Left lung (tissue), 10 donors: ENCODE data around the gene TC2N. TPM values are rescaled to one million over a fixed set of nuclear protein-coding genes. Genes with fewer than 3 reads are reported as not detected.
"Not testable (repeated sequence)": the region's sequence is repeated elsewhere in the genome, so short reads cannot be mapped to it uniquely, and the experiment has no call there.

Experiments
- ATAC-seq: fragments of 200-7000 bp; cut with Tn5 transposase; one replicate; pipeline ENCODE4 v1.9.1; 2020; ENCODE audit warnings: moderate library complexity
- DNase-seq, 4 donors: peaks; one replicate each; pipeline ENCODE4 v3.0.0-alpha.2; 2013 to 2020
- H3K27ac ChIP-seq, 2 donors: fragments of 200-600 bp; sonication (generic) in 1 of 2; one replicate each; pipeline versions ENCODE4 v1.5.0 to v1.8.0; 2020 to 2021
- H3K27me3 ChIP-seq, 2 donors: fragments of 200-600 bp; sonication (generic) in 1 of 2; one replicate each; pipeline versions ENCODE4 v1.5.0 to v1.8.0; 2020 to 2021
- H3K36me3 ChIP-seq, 2 donors: fragments of 200-600 bp; sonication (generic) in 1 of 2; one replicate each; pipeline versions ENCODE4 v1.5.0 to v1.8.0; 2020 to 2021
- H3K4me1 ChIP-seq, 2 donors: fragments of 200-600 bp; one replicate each; pipeline ENCODE4 v1.8.0; 2021
- H3K4me3 ChIP-seq, 2 donors: fragments of 200-600 bp; sonication (generic) in 1 of 2; one replicate each; pipeline versions ENCODE4 v1.5.0 to v1.8.0; 2020 to 2021; ENCODE audit warnings: mild to moderate bottlenecking in 1 of 2
- H3K9me3 ChIP-seq, 2 donors: fragments of 200-600 bp; sonication (generic) in 1 of 2; one replicate each; pipeline versions ENCODE4 v1.5.0 to v1.8.0; 2020 to 2021
- CTCF ChIP-seq, 2 donors: fragments of 200-600 bp; sonication (generic) in 1 of 2; IDR thresholded peaks; one replicate each; pipeline versions ENCODE4 v1.5.0 to v1.8.0; 2021; ENCODE audit warnings: antibody characterized with exemption in 2 of 2
- intact Hi-C, 2 donors: fragments of 100-400 bp; cut with DNase I; formaldehyde crosslinking; loops; one replicate each; pipeline versions ENCODE4 v1.11.2 to v1.14.2; 2022
- polyA plus RNA-seq, 6 donors: library from polyadenylated mRNA; unstranded; fragments of 120-200 nt; gene quantifications; one replicate each; pipeline ENCODE4 v1.2.1, GENCODE V29; 2013; ENCODE audit not compliant: insufficient read length in 6 of 6
- total RNA-seq, 2 donors: library from RNA; stranded (reverse); fragmentation: NEBNext Ultra II Directional; extraction: Animal tissue kit (Norgen Biotek cat#: 25700); gene quantifications; one replicate each; pipeline ENCODE4 v1.2.1, GENCODE V29; 2021
- donor health status: DM: no; HTN: yes; CAD: no.
- donor health status: DM: no; HTN: no; CAD: no.

Gene TC2N
- total and polyA plus RNA-seq, 8 donors = 20.3 to 58.1 (median 29.7) TPM

DNA sequence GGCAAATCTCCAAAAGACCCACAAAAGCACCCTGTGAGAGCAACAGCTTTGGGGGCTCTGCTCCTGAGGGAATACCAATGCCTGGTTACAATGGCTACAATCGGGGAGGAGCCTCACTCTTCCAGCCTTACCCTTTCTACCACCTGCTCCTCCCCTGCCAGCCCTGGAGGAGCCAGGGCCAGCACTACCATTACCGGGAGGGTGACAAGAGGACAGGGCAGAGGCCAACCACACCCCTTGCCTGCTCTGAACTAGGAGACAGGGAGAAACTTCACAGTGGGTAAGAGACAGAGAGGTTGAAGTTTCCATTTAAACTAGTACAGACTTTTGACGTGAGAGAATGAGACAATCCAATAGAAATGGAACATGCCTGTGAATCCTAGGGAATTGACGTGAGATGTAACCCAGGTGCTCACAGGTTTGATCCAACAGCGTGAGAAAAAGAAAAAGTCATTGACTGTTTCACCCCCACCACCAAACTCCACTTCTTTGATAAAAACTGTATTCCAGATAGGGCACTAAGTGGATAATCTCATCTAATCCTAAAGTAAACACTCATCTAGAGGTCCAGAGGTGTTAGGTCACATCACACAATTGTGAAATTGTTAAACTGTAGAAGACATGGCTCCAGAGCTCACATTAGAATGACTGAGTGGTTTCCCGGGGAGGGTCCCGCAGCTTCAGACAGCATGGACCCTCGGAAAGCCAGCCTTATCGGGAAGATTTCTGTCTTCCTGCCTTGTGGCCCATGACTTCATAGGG lies 8.4 kb upstream of the TC2N start:
- no peak for DNase-seq
- intact Hi-C loops = no loop called here
- peak overlapping the region in 1 of 2 donors; percentile 21 for H3K27ac ChIP-seq
- H3K27me3 ChIP-seq = no peaks in the 10 kb centered on the region
- no peaks in the 10 kb centered on the region for H3K9me3 ChIP-seq
- no peak overlapping the region for H3K4me3 ChIP-seq
- H3K4me1 ChIP-seq = peaks cover 19 to 33% of the 10 kb centered on the region in 2 donors
- no peaks in the 10 kb centered on the region for H3K36me3 ChIP-seq
- TF ChIP-seq CTCF (IDR thresholded peaks at IDR 0.05) = no peak
- peak; percentile 25 for ATAC-seq

DNA sequence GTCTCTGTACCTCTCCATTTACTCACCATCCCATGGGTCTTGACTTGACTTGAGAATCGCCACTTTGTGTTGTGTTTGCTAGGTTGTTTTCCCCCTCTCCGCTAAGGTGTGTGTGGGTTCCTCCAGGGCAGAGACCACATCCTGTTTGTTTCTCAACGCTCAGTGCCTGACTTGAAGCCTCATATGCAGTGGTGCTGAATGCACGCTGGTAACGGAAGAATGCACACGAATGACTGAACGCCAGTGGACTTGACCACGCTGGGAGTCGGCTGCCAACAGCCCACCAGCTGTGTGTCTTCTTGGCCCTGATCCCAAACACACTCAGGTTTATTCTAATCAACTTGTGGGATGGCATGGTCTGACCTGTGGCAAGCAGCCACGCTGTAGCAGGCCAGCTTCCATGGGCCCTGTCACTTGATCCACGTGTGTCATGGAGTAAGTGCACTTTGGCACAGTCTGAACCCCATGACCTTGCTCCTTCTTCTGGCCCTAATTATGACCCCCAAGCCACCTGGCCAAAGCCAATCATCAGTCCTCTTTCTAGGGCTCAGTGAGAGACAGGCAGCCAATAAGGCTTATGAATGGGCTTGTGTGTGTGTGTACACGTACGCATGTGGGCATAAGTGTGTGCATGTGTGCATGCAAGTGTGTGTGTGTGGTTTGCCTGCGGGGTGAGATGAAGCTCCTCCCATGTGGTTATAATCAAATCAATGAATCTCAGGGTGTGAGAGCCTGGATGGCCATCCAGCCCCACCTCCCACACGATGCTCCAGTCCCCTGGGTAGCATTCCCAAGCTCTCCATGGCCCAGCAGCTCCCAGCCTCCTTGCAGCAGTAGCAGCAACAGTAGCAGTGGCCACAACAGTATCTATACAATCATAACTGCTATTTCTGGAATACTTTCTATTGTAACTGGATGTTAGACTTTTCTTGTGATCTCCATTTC lies 6.4 kb upstream of the TC2N start:
- peaks cover 24 to 43% of the 10 kb centered on the region in 2 donors for H3K4me1 ChIP-seq
- ATAC-seq = no peak
- intact Hi-C loops = no loop called here

GRCh38 chr14:91872517-91873470 lies 5.5 kb upstream of the TC2N start:
- peak; percentile 46 to 80 (median 76) for DNase-seq
- Histone ChIP-seq H3K9me3 (no peaks in the 10 kb centered on the region), H3K4me3 (no peak overlapping the region), H3K4me1 (peaks cover 24 to 43% of the 10 kb centered on the region in 2 donors), H3K36me3 (peaks cover 0 to 5% of the 10 kb centered on the region in 2 donors), H3K27ac (peak overlapping the region; percentile 67 to 68), H3K27me3 (no peaks in the 10 kb centered on the region)
- peak; percentile 84 for ATAC-seq
- intact Hi-C loops = no loop called here
- no peak for TF ChIP-seq CTCF (IDR thresholded peaks at IDR 0.05)

More for the DNA sequence above, 6.4 kb upstream of the TC2N start:
- no peak for DNase-seq
- peak overlapping the region; percentile 67 to 68 for H3K27ac ChIP-seq
- no peak overlapping the region for H3K4me3 ChIP-seq
- no peaks in the 10 kb centered on the region for H3K36me3 ChIP-seq
- TF ChIP-seq CTCF (IDR thresholded peaks at IDR 0.05) = no peak
- no peaks in the 10 kb centered on the region for H3K27me3 ChIP-seq
- no peaks in the 10 kb centered on the region for H3K9me3 ChIP-seq

GRCh38 chr14:91872011-91872501 lies 4.7 kb upstream of the TC2N start:
- intact Hi-C loops = no loop called here
- no peak overlapping the region for H3K4me3 ChIP-seq
- H3K27ac ChIP-seq = peak overlapping the region; percentile 67 to 68
- ATAC-seq (peak; percentile 45), DNase-seq (no peak)
- no peak for TF ChIP-seq CTCF (IDR thresholded peaks at IDR 0.05)
- H3K36me3 ChIP-seq = peaks cover 0 to 7% of the 10 kb centered on the region in 2 donors
- peaks cover 24 to 43% of the 10 kb centered on the region in 2 donors for H3K4me1 ChIP-seq
- H3K27me3 ChIP-seq = no peaks in the 10 kb centered on the region
- no peaks in the 10 kb centered on the region for H3K9me3 ChIP-seq

DNA sequence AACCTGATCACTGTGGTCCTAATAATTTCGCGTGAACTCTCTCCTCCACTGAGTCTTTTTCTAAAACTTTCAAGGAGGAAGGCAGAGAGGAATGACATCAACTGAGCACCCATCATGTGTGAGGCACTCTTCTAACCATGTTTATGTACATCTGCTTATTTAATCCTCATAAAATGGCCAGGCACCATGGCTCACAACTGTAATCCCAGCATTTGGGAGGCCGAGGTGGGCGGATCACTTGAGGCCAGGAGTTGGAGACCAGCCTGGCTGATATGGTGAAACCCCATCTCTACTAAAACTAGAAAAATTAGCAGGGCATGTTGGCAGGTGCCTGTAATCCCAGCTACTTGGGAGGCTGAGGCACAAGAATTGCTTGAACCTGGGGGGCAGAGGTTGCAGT lies 4.1 kb upstream of the TC2N start:
- H3K4me3 ChIP-seq, DNase-seq, ATAC-seq, H3K36me3 ChIP-seq, H3K9me3 ChIP-seq, H3K27me3 ChIP-seq, intact Hi-C loops: not testable (repeated sequence)
- peaks cover 24 to 45% of the 10 kb centered on the region in 2 donors for H3K4me1 ChIP-seq
- H3K27ac ChIP-seq = peak overlapping the region; percentile 67 to 68
